ENCODE data around the gene SLC25A21.

SLC25A21 gene

GRCh38 chr14:36683083-36683724 is 489.2 kb downstream of the SLC25A21 start:
- DNase-seq = no peak

- no peak for DNase-seq
Observed at GRCh38 chr14:36682338-36682737, 490.1 kb downstream of the SLC25A21 start.

GRCh38 chr14:36676236-36676635 is 496.2 kb downstream of the SLC25A21 start:
- DNase-seq = no peak

GRCh38 chr14:36675581-36675980 is 496.8 kb downstream of the SLC25A21 start:
- DNase-seq = no peak

- no peak for DNase-seq
Observed at GRCh38 chr14:36674659-36675058, 497.7 kb downstream of the SLC25A21 start.

DNA sequence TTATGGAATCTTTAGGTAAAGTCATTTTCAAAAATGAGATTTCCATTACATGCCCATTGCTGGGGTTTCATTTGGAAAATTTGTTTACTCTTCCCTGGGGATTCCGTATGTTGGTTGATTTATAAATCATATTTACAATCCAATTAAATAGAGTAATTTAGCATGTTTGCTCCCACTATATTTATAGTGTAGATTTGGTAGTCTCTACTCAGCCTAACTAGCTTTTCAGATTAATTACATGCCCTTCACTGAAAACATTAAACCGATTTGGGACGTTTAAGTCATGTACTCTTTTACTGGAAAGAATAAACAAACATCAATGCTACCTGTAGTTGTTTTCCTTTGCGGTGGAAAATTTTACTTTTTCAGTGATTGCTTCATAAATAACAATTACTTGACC is 500.3 kb downstream of the SLC25A21 start:
- no peak for DNase-seq

- no peak for DNase-seq
Observed at GRCh38 chr14:36671149-36671548, 501.3 kb downstream of the SLC25A21 start.

- DNase-seq = no peak
Observed at GRCh38 chr14:36667679-36668078, 504.7 kb downstream of the SLC25A21 start.

- peak; percentile 50 for DNase-seq
Observed at GRCh38 chr14:36666416-36667206, 505.8 kb downstream of the SLC25A21 start.

- DNase-seq = peak; percentile 32
Observed at GRCh38 chr14:36665887-36666415, 506.5 kb downstream of the SLC25A21 start.

DNA sequence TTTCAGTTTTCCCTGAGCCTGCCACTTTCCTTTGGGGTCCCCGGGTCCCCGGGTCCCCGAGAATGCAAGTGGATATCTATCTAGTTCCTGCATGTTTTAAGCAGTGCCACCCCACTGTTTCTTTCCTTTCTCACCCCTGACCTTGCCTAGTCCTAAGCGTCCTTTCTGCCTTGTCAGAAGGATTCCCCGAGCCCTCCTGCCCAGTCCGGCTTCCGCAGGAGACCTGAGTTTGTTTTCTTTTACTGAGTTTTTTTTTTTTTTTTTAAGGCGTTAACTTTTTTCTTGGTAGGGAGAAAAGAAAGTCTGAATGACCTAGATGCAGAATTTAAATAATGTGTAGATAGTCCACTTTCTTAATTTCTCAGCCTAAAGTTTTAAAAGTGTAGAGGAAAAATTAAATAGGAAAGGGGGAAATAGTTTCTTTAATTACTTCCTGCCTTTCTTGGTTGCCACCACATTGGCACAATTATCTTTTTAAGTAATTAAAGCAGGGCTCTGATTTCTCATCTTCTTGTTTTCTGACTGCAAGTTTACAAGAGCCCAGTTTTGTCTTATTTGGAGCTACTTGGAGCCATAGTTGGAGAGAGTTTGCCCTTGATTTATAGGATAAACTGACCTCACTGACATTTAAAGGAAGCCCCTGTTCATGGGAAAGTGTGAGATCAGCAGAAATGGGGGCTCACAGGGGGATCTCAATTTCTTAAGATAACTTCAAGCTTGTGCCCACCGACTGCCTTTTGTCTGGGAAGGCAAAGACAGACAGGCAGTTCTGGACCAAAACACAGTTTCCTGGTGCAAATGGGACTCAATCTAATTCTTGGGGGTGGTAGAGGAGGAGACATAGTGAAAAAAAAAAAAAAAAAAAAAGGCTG is 507.8 kb downstream of the SLC25A21 start:
- peak; percentile 17 for DNase-seq

DNA sequence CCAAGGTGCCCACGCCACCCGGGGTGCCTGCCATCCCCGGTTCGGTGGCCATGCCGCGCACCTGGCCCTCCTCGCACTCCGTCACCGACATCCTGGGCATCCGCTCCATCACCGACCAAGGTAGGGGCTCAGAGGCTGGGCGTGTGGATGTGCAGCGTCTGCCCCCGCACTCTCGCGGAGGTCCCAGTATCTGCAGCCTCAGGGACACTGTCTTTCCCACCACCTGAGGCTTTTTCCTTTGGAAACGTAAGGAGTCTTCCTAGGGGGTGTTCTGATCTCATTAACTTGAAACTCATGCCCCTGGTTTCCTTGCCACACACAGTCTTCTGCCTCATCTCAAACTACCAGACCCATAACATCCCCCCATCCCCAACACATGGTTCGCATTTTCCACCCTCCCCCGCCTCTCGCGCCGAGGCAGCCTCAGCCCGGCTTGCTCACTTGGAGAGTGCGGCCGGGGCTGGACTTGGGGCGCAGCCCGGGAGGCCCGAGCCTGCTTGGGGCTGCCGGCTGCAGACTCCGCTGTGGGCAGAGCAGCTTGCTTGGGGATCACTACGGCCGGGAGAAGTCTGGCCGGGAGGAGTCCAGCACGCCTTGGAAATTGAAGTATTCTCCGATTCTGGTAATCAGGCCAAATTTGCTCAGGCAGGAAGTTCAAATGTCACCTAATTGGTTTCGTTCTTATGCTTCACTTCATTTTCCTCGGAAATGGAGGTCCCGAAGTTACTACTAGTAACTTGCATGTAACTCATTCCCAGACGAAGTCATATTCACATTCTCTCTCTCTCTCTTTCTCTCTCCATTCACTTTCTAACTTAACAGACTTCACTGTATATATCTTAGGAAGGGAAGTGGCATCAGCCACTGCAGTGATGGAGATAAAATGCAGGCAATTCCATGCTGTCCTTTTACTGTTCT is 508.7 kb downstream of the SLC25A21 start:
- peak; percentile 65 for DNase-seq

GRCh38 chr14:36662543-36663403 is 509.6 kb downstream of the SLC25A21 start:
- DNase-seq = peak; percentile 70

- peak; percentile 62 for DNase-seq
Observed at GRCh38 chr14:36662258-36662542, 510.2 kb downstream of the SLC25A21 start.

DNA sequence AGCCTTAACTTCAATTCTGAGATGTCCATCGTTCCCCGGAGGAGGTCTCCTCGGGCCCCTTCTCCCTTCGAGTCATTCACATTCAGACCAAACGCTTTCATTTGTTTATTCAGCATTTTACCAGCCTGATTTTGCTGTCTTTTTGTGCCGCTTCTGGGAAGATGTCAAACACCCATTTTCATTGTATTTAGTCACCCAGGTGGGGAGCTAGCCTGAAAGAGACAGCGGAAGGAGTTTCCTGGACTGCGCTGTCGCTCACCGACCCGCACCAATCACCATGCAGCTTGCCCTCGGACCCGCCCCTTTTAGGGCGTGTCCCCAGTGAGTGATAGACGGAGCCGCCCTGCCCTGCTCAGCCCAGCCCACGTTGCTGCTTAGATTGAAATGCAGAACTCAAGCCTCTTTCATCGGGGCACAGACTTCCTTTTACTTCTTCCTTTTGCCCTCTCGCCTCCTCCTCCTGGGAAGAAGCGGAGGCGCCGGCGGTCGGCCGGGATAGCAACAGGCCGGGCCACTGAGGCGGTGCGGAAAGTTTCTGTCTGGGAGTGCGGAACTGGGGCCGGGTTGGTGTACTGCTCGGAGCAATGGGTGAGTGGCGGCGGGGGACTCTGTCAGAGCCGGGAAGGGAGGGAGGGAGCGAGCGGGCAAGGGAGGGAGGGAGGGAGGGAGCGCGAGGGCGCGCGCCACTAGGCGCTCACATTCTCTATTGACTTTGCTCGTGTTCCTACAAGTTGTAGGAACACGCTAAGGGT is 510.7 kb downstream of the SLC25A21 start, which contains the start of gene PAX9:
PAX9 (plus strand) TSS at position 355 of the 752 bp plus-strand sequence; CDS start at position 585, 230 bp downstream.
- peak; percentile 95 for DNase-seq

GRCh38 chr14:36660736-36661505 is 511.5 kb downstream of the SLC25A21 start:
- peak; percentile 53 for DNase-seq

GRCh38 chr14:36659822-36660735 is 512.3 kb downstream of the SLC25A21 start:
- peak; percentile 37 for DNase-seq

Data from eye (tissue), 1 donor.